GM12874 (cell line): ENCODE results near the gene HTD2.

ENCODE experiments used
- TF ChIP-seq, protein P1 (sequence below): IDR thresholded peaks from 2 replicates; pipeline ENCODE4 v1.5.1; 2011; ENCODE audit warnings: low read depth, mild to moderate bottlenecking, control low read depth, low read length, moderate library complexity; ENCODE audit not compliant: insufficient read depth

The HTD2 gene

DNA sequence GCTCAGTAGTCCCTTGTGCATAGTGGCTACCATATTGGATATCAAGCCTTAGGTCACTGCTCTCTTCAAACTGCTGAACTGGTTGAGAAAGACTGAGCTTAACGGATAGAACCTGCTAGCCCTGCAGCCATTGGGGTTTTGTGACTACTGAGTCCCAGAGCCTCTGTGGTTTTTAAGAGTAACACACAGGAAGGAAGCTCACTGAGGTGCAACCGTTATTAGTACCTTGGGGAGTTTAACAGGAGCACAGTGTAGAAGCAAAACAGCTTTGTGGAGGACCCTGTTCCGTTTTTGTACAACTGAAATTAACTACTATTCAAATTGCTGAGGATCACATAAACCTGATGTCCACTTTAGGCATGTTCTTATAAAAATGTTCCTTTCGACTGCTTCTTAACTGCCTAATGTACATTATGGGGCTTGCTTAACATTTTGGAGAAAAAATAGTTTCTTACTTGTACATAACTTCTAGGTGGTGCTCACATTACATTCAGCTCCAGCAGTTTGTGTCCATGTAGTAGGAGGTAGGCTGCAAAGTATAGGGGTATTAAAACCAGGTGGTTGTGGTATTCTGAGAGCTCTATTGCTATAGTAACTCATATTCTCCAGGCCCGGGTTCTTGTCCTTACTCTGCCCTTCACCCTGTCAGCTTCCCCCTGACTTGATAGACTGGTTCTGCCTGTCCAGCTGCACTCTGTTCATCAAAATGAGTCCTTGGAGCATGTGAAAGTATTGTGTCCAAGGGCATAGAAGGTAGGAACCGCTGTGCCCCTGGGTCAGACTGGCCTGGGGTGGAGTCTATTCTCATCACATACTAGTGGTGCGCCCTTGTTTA, 43.7 kb downstream of the HTD2 start:
- TF ChIP-seq, protein P1, sequence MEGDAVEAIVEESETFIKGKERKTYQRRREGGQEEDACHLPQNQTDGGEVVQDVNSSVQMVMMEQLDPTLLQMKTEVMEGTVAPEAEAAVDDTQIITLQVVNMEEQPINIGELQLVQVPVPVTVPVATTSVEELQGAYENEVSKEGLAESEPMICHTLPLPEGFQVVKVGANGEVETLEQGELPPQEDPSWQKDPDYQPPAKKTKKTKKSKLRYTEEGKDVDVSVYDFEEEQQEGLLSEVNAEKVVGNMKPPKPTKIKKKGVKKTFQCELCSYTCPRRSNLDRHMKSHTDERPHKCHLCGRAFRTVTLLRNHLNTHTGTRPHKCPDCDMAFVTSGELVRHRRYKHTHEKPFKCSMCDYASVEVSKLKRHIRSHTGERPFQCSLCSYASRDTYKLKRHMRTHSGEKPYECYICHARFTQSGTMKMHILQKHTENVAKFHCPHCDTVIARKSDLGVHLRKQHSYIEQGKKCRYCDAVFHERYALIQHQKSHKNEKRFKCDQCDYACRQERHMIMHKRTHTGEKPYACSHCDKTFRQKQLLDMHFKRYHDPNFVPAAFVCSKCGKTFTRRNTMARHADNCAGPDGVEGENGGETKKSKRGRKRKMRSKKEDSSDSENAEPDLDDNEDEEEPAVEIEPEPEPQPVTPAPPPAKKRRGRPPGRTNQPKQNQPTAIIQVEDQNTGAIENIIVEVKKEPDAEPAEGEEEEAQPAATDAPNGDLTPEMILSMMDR = no peak

DNA sequence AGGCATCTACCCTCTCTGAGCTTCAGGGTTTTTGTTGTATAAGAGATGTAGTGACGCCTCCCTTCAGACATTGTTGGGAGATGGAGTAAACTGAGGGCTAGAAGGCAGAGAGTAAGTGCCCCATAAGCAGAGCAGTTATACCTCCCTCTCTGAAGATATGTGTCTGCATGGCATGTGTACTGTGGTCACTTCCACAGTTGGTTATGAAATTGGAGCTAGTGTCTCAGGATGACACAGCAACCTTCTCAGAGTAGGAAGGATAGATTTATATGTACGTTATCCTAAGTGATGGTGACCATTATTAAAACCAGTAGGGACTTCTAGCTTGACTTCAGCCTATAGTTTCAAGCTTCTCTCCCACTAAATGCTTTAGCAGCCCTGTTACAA, 44.3 kb downstream of the HTD2 start:
- TF ChIP-seq, protein P1 = no peak

DNA sequence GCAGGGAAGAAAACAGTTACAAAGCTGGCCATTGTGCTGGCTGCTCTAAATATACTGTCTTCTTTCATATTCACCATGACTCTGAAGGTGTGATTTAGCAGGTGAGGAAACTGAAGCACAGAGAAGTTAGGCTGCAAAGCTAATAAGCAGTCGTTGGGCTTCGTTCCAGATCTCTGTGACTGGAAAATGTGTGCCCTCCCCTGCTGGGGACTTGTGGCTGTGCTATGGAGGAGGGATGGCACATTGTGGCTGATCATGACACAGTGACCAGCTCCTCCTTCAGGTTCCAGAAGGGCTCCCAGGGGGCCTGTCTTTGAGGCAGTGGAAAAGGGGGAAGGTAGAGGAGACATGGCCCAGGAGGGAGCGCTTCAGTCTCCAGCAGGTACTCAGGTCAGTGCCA, 45.6 kb downstream of the HTD2 start:
- TF ChIP-seq, protein P1 = peak; percentile 17; the same call in 1 of the 2 replicates

DNA sequence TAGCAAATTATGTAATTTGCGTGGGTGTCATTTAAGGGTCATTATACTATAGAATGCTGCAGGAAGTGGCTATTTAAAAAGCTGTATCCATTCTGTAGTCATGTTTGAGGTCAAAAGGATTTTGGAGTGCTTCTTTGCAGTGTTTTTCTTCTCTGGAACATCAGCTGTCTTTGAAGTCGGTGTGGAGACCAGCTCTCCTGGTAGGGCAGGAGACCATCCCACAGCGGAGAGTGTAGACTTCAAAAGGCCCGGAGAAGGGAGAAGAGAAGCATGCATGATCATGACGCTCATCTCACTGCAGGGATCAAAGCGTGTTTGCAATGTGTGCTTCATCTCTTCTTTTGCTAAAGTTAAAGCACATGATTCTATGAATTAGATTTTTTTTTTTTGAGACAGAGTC, 46.3 kb downstream of the HTD2 start:
- TF ChIP-seq, protein P1 = no peak

DNA sequence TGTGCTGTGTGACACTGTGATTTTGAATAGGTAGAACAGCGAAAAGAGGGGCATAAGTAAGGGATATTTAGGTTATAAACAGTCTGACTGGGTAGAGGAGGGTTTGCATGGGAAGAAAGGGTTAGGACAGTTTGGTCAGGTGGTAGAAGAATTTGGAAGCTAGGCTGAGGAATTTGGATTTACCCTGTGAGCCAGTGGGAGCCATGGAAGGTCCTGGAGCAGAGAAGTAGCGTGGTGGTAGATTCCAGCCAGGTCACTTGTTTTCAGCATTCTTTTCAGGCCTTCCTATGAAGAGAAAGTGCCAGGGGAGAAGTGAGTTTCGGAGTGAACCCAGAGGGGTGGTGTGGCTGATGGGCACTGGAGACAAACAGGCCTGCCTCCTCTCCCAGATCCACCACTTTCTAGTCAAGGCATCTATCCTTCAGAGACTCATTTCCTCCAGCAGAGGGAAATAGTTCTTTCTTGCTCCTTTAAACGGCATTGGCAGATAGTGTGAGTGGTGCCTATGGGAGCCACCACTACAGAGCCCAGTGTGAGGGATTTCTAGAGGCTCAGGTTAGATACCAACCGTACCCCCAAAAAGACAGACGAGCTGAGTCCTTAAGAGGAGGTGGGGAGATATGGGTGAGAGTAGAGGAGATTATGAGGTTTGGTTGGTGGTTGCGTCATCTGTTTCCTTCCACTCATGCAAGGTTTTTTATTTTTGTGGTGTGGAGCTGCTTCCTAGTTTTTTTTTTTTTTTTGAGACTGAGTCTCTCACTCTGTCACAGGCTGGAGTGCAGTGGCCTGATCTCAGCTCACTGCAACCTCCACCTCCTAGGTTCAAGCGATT, 47.6 kb downstream of the HTD2 start:
- TF ChIP-seq, protein P1 = no peak

DNA sequence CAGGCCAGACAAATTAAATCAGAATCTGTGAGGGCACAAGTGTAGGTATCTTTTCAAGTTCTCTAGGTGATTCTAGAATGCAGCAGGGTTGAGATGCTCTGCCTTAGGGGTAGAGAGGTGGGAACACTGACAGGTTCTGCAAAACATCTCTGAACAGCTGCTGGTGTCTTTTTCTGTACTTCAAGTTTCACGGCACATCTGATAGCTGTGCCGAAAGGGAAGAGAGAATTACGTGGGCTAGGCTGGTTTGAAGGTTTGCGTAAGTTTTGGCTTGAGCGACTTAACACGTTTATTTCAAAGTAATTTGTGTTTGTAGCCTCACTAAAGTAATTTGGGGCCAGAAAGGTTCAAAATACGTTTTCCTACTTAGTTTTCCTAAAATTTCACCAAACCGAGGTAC, 48.9 kb downstream of the HTD2 start:
- TF ChIP-seq, protein P1 = no peak

DNA sequence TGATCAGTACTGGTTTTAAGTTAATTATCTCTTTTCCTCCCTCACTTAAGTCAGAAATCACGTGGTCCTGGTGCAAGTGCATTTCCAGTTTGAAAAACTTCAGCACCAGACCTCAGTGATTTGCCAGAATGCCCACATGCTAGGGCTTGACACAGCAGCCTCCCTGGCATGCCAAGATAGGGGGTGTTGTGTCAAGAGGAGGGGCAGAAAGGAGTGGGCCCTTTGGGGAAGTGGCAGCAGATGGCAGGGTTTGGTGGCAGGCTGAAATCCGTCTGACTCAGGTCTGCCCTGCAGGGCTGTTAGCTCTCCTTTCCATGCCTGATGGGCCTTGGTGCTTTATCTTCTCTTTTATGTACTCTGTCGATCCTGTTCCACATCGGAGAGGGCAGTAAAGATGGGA, 49.7 kb downstream of the HTD2 start:
- TF ChIP-seq, protein P1 = no peak
